CD4-positive, alpha-beta T cell treated with Interleukin-6 for 4 hours (primary cell): Measurements from ENCODE around the gene GNPDA1.

ENCODE experiments used
- DNase-seq: peaks from one replicate; pipeline ENCODE4 v3.0.0-alpha.2; 2020; ENCODE audit warnings: mixed read lengths

GNPDA1 gene

DNA sequence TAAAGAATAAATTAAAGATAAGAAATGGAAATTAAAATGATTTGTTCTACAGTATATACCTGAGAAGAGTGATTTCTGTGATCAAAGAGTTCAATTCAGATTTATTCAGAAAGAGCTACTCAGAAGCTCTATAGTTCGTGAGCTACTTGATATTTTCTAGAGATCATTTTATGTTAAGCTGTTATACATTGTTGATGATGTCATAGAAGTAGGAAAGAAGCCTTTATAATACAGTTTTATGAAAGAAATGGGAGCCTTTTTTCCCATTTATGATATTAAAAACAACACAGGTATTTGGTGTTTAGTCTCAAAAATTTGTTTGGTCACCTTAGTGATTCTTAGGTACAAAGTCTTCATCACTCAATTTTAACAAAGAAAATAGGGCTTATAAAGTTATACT is 23.1 kb downstream of the GNPDA1 start:
- DNase-seq = no peak

GRCh38 chr5:141986072-141986471 is 26.8 kb downstream of the GNPDA1 start:
- no peak for DNase-seq

GRCh38 chr5:141982626-141983025 is 30.2 kb downstream of the GNPDA1 start:
- DNase-seq = no peak

DNA sequence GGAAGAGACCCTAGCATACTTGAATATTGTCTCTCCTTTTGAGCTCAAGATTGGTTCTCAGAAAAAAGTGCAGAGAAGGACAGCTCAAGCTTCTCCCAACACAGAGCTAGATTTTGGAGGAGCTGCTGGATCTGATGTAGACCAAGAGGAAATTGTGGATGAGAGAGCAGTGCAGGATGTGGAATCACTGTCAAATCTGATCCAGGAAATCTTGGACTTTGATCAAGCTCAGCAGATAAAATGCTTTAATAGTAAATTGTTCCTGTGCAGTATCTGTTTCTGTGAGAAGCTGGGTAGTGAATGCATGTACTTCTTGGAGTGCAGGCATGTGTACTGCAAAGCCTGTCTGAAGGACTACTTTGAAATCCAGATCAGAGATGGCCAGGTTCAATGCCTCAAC is 34.4 kb downstream of the GNPDA1 start:
- DNase-seq = no peak

DNA sequence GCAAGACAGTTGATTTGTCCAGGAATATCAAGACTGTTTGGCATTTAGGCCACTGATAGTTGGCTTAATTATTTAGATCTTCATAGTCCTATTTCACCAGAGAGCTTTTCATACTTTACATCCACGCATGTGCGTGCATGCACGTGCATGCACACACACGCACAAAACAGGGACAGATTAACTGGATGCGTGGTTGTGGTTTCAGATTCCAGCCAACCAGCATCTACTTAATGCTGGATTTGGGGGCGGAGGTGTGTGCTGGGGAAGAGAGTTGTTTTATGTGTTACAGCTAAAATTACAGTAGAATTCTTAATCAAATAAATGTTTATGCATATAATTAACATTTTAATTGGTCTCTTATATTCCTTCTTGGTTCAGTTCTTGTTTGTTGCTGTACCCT is 36.7 kb downstream of the GNPDA1 start:
- DNase-seq = no peak

DNA sequence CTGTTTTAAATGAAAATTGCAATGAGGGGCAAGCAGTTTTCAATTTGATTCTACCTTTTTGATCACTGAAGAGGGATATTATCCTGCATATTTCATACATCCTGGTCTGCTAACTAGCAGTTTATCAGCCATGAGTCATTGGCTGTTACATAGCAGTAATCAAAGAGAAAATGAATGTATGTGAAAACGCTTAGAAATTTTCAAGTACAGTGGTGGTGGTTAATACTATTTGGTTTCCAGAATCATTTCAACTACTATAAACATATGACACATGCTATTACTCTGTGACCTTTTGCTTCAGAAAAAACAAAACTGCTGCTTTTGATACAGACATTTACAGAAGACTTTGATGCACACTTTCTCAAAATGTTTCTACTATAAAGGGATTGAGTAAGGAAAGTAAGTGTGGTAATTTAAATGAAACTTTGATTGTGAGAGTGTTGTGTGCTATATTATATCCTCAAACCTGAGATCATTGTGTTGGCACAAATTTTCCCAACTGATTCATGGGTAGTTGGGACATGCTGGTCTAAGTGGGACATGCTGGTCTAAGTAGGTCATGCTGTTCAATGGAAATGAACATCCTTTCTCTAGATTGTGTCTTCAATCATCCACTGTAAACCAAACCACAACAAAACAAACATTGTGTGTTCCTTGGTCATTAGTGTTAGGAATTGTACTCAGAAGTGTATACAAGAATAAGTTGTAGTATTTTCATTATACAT is 38.8 kb downstream of the GNPDA1 start:
- no peak for DNase-seq

DNA sequence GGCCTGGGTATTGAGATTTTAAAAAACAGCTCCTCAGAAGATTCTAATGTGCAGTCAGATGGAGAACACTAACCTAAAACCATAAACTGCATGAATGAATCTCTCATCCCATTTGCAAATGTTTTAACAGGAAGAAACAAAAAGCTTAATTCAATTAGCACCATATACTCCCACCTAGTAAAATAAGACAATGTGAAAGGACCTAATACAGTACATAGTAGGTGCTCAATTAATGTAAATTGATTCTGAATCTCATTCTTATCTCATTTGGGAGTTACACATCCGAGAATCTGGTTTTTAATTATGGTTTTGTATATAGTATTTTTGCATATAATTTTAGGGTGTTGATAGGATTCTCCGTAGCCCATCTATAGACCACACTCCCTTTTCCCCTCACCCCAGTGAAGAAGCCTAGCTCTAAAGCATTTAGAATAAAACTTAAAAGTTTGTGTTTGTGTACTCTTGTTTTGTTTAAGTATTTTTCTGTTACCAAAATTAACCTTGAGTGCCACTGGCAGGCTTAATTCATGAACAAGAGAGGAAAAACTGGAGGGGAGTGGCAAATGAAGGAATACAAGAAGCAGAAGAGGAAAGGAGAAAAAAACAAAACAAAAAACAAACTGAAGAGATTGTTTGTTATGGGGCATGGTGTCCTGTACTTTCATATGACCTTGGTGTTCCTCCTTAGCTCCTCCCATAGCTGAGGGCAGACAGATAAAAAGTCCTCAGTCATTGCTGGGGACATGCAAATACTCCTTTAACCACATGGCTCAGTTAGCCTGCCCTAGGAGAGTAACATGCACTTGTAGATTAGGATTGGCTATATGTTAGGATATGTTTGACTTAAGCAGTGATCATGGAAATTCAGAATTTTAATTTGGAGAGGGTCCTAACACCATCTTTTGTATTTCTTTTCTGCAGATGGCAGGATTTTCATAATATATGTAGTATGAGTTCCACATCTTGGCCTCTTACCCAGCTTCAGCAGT is 42.8 kb downstream of the GNPDA1 start:
- DNase-seq = no peak

DNA sequence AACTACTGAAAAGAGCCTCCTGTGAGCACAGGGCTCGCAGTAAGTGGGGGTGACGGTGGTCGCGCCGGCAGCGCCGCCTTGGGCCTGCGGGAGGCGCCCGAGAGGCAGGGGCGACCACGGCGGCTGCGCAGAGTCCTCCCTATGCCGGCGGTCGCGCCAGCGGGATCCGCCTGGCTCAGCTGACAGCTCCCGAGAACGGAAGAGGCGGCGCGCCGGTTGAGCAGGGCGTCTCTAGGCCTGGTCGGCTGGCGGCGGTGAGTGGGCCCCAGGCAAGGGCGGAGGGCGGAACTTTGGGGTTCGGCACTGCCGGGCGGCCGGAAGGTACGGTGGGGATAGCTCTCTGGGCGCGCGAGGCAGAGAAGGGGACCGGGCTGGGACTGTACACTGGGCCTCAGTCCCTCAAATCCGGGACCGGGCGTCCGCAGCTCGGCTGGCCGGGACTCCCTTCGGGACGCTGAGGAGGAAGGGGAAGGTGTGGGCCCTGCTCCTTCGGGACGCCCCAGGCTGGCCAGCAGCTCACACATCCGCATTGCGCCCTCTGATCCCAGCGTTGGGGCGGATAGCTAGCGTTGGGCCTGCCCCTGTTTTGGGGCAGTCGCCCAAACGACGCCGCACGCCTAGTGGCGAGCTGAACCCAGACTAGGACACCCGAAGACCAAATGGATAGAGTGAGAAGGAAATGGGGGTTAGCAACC is 43.8 kb downstream of the GNPDA1 start, which contains the start of gene RNF14:
Gene RNF14, plus strand, starts transcription at position 192 of the 695 bp plus-strand sequence. CDS start 4,484 bp downstream, outside the sequence.
- peak; percentile 95 for DNase-seq

- no peak for DNase-seq
Observed at GRCh38 chr5:141966963-141967333, 45.9 kb downstream of the GNPDA1 start.

- DNase-seq = no peak
Observed at GRCh38 chr5:141966275-141966962, 46.4 kb downstream of the GNPDA1 start.

DNA sequence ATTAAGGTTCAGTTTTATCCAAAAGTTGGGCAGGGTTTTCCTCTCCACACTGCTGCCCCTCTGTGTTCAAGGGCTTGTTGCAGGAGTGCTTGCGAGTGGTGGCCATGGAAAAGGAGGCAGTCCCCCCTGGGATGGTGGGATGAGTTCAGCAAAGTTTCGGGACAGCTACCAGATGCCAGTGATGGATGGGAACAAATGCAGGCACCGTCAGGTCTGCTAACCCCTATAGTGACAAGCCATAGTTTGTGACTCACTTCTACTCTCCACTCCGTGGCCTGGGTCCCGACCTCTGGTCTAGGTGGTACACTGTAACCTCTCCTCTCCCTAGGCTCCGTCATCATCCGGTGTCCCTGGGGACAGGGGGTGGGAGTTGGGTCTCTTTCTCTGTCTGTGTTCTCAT is 47.8 kb downstream of the GNPDA1 start:
- no peak for DNase-seq

- no peak for DNase-seq
Observed at GRCh38 chr5:141963701-141964100, 49.1 kb downstream of the GNPDA1 start.

DNA sequence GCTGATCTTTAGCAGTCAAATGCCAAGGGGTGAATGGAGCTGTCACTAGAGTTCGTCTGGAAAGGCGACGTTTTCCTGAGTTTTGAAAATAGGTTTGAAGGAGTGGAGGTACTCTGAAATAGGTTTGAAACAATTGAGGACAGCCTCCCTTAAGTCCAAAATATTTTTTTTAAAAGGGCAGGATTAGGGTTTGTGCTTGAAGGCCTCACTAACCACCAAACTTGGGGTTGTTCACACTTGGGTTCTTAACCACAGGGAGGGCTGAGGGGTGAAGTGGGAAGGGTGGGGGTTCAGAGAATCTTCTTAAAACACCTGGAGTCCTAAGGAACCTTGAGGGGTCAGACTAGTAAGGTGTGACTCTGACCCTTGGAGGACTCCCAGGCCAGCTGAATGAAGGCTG is 51.4 kb downstream of the GNPDA1 start:
- DNase-seq = no peak

GRCh38 chr5:141960449-141961323 is 52.1 kb downstream of the GNPDA1 start:
- DNase-seq = peak; percentile 96

DNA sequence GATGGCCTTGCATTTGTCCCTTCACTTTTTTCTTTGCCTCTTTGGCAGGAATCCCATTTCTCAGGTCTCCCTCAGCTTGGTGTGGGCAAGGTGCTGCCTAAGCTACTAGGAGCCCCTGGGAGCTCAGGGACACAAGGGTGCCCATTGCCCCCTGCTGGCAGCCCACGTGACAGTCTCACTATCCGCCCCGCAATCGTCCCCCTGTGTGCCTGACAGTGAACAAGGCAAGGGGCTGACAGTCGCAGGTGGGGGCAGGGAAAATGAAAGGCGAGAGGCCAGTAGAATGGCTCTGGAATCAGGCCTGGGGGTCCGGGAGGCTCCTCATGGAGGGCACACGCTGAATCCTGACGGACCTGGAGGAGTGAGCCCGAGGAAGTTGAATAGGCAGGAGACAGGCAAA is 52.8 kb downstream of the GNPDA1 start:
- DNase-seq = peak; percentile 40

DNA sequence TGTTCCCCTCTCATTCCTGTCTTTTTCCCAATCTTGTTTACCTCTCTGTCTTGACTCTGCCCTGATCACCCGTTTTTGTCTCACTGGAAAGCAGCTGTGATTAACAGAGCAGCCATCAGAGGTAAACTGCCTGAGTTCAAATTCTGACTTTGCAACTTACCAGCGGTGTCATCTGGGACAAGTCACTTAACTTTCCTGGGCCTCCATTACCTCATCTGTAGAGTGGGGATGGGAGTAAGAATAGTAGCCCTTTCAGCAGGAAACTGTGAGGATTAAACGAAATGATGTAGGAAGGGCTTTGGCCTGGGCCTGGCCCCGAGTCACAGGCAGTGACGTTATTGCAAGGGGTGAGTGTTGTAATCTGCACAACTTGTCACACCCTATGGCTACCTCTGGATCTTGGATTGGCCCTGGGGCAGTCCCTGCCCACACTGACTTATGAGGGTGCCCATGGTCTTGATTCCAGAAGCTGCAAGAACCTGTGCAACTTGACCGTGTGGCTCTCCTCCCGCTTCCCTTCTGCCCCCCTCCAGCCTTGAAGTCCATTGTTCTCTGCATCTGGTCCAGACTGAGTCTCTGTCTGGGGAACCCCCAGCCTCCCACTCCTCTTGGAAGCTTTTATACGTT is 54.2 kb downstream of the GNPDA1 start:
- no peak for DNase-seq

DNA sequence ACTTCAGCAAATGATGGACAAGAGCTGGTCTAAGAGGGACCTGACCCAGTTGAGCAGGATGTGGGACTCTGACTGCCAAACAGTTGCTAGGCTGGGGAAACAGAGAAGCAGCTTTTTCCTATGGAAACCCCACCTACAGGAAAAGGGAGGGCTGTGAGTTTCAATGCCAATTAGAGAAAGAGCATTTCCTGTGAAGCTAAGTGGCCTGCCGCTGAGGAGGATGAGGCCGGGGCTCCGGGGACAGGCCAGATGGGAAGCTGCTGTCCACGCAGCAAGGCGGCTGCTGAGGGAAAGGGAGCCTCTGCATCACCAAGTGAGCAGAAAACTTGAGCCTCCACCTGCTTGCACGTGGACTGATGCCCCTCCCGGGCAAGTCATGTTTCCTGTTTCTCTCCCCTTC is 54.7 kb downstream of the GNPDA1 start, which contains the start of gene PCDH12:
Gene PCDH12, minus strand, starts transcription at position 90 of the 400 bp plus-strand sequence. CDS start 351 bp downstream, outside the sequence.
- DNase-seq = peak; percentile 10

DNA sequence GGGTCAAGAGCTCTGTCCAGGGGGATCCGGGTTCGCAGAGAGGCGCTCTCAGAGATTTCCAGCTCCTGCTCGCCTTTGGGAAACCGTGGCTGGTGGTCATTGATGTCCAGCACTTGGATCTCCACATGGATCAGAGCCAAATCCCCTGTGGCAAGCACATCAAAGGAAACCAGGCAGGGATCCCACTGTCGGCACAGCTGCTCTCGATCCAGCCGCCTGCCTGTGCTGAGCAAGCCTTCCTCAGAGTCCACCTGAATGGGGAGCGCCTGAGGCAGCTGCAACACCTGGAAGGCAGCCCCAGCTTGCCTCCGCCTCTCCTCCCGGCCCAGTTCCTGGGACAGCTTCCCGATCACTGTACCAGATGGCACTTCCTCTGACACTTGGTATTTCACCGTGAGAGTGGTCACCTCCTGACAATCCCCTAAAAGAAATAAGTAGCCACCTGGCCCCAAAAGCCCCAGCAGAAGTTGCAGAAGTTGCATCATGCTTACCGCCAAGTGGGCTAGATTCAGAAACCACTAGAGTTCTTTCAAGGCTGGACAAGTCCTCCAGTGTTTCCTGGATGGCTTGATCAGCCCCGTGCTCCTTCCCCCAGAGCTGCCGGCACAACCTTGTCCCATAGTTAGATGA is 55.3 kb downstream of the GNPDA1 start:
- no peak for DNase-seq

DNA sequence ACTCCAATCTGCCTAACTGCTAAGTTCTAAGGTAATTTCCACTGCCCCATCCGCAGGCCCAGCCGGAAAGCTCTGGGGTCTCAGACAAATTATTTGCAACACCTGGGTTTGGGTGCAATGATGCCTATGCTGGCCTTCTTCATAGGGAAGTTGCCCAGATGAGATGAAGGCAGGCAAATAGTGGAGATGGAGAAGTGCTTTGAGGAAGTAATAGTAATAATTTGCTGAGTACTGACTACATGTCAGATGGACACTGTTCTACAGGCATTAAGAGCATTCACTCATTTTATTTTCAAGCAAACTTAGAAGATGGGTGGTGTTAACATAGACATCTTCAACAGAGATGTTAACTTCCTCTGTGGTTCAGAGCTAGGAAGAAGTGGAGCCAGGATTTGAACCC is 58.6 kb downstream of the GNPDA1 start:
- DNase-seq = no peak

DNA sequence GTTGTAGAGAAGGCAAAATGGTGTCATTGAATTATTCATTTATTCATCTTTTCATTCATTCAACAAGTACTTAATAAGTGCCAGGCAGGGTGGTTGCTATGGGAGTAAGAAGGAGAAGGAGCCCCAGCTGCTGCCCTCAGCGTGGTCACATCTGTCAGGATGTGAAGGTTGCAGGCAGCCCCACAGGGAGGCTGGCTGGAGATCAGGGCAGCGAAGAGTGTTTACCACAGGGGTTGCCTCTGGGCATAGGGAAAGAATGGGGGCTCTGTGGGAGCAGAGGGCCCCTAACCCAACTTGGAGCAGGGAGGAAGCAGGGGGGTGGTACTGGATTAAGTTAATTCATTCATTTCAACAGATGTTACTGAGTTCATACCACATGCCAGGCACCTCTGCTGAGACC is 60.8 kb downstream of the GNPDA1 start:
- DNase-seq = no peak
